ENCODE results near the gene RNF115. TPM values are rescaled to one million over a fixed set of nuclear protein-coding genes. Genes with fewer than 3 reads are reported as not detected.

RNF115 gene
- total and polyA plus RNA-seq, 2 of the 13 experiments (the other 11 are each of a cell fraction or from before 2014, with no cell fraction given), result 6.0 to 10.1 TPM

DNA sequence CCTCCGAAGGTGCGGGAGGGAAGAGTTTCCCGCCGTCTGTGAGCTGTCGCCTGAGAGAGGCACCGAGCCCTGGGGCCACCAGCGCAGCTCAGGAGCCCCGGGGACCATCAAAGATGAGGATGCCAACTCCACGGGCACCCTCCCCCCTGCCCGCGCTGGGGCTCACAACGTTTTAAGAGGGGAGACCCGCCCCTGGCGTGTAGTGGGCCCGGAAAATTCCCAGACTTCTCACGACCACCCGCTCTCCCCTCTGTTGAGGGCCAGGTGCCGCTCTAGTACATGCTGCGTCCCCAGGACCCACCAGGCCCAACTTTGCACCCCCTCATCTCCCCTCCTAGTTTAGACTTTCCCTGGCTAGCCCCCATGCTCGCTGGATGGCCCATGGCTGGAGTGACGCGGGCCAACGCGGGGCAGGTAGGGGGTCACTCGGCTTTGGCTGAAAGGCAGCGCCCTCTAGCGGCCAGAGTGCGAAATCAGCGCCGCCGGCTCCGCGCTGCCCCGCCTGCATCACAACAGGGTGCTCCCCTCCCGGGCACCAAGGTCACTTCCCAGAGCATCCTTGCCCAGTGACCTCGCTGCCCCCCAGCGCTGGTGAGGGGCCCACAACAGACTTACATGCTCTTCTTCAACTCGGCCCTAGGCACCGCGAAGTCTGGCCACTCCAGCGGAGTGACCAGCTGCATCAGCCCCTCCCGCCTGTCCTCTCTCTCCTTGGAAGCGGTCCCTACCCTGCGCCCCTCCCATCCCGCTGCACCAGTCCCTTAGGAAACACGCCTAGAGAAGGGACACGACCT is 102.8 kb downstream of the RNF115 start (continued):
- TF ChIP-seq TFDP1 (CRISPR knock-in tag; IDR thresholded peaks at IDR 0.05; ENCODE audit: borderline replicate concordance) (0 out of 2 replicates have a peak, but pooled peaks have one; percentile 11), RELA (CRISPR knock-in tag; IDR thresholded peaks at IDR 0.05) (peak; percentile 56; the same call in 1 of the 2 replicates), AKNA (CRISPR knock-in tag; IDR thresholded peaks at IDR 0.05; ENCODE audit: borderline replicate concordance) (no peak), CREM (IDR thresholded peaks at IDR 0.05) (no peak), CREM (CRISPR knock-in tag; IDR thresholded peaks at IDR 0.05) (no peak), HNF4A (CRISPR knock-in tag; IDR thresholded peaks at IDR 0.05) (peak; percentile 30; the same call in 1 of the 2 replicates), ZNF44 (CRISPR knock-in tag; IDR thresholded peaks at IDR 0.05) (0 out of 2 replicates have a peak, but pooled peaks have one; percentile 11), ZIK1 (CRISPR knock-in tag; IDR thresholded peaks at IDR 0.05; ENCODE audit: borderline replicate concordance, low read depth) (no peak; the same call in 1 of the 2 replicates), ZNF737 (CRISPR knock-in tag; IDR thresholded peaks at IDR 0.05; ENCODE audit: borderline replicate concordance) (no peak), PHF21A (CRISPR knock-in tag; IDR thresholded peaks at IDR 0.05) (no peak), CENPT (CRISPR knock-in tag; IDR thresholded peaks at IDR 0.05; ENCODE audit: low read depth) (no peak), ZSCAN20 (CRISPR knock-in tag; IDR thresholded peaks at IDR 0.05; ENCODE audit: borderline replicate concordance) (no peak), ZNF703 (CRISPR knock-in tag; IDR thresholded peaks at IDR 0.05; ENCODE audit: borderline replicate concordance) (no peak)
- TF ChIP-seq, protein P1, sequence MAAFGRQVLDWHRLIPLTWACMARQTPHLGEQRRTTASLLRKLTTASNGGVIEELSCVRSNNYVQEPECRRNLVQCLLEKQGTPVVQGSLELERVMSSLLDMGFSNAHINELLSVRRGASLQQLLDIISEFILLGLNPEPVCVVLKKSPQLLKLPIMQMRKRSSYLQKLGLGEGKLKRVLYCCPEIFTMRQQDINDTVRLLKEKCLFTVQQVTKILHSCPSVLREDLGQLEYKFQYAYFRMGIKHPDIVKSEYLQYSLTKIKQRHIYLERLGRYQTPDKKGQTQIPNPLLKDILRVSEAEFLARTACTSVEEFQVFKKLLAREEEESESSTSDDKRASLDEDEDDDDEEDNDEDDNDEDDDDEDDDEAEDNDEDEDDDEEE (CRISPR knock-in tag; IDR thresholded peaks at IDR 0.05), result peak; percentile 78; the same call in 1 of the 2 replicates
- TF ChIP-seq, protein P2, sequence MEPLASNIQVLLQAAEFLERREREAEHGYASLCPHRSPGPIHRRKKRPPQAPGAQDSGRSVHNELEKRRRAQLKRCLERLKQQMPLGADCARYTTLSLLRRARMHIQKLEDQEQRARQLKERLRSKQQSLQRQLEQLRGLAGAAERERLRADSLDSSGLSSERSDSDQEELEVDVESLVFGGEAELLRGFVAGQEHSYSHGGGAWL (CRISPR knock-in tag; IDR thresholded peaks at IDR 0.05), result peak; percentile 66; the same call in 1 of the 2 replicates
- TF ChIP-seq, protein P3, sequence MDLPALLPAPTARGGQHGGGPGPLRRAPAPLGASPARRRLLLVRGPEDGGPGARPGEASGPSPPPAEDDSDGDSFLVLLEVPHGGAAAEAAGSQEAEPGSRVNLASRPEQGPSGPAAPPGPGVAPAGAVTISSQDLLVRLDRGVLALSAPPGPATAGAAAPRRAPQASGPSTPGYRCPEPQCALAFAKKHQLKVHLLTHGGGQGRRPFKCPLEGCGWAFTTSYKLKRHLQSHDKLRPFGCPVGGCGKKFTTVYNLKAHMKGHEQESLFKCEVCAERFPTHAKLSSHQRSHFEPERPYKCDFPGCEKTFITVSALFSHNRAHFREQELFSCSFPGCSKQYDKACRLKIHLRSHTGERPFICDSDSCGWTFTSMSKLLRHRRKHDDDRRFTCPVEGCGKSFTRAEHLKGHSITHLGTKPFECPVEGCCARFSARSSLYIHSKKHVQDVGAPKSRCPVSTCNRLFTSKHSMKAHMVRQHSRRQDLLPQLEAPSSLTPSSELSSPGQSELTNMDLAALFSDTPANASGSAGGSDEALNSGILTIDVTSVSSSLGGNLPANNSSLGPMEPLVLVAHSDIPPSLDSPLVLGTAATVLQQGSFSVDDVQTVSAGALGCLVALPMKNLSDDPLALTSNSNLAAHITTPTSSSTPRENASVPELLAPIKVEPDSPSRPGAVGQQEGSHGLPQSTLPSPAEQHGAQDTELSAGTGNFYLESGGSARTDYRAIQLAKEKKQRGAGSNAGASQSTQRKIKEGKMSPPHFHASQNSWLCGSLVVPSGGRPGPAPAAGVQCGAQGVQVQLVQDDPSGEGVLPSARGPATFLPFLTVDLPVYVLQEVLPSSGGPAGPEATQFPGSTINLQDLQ (CRISPR knock-in tag; IDR thresholded peaks at IDR 0.05), result no peak

All from HepG2 (cell line).